WTC11 (cell line): ENCODE data around the gene CHIT1. TPM values are rescaled to one million over a fixed set of nuclear protein-coding genes. Genes with fewer than 3 reads are reported as not detected.

ENCODE experiments used
- ATAC-seq: fragments of 200-7000 bp; cut with Tn5 transposase; 2 replicates; pipeline ENCODE4 v1.10.0; 2021; ENCODE audit warnings: mild to moderate bottlenecking, moderate library complexity
- CTCF ChIA-PET: fragments of 300-600 bp; sonication (Branson Sonifier 250); formaldehyde crosslinking; loops from one replicate; lab custom pipeline; 2021; ENCODE audit warnings: antibody characterized with exemption; lab: Charles Lee
- POLR2A ChIA-PET: fragments of 350-600 bp; sonication (Branson Sonifier 250); formaldehyde crosslinking; loops from one replicate; lab custom pipeline; 2021; ENCODE audit warnings: antibody characterized with exemption; lab: Charles Lee
- DNase-seq: peaks from one replicate; pipeline ENCODE4 v3.0.0; 2021; ENCODE audit warnings: low spot score
- H3K27ac Mint-ChIP-seq: 2 replicates; pipeline ENCODE4 v1.8.0; 2021; ENCODE audit warnings: mixed read lengths
- H3K27me3 Mint-ChIP-seq: 2 replicates; pipeline ENCODE4 v1.8.0; 2021; ENCODE audit warnings: low read depth, mild to moderate bottlenecking, moderate library complexity, mixed read lengths
- H3K36me3 Mint-ChIP-seq: 2 replicates; pipeline ENCODE4 v1.8.0; 2021; ENCODE audit warnings: mixed read lengths
- H3K4me1 Mint-ChIP-seq: 2 replicates; pipeline ENCODE4 v1.8.0; 2022; ENCODE audit warnings: mixed read lengths
- H3K4me3 Mint-ChIP-seq: 2 replicates; pipeline ENCODE4 v1.8.0; 2021; ENCODE audit warnings: mild to moderate bottlenecking, moderate library complexity, mixed read lengths
- H3K9me3 Mint-ChIP-seq: 2 replicates; pipeline ENCODE4 v1.8.0; 2021; ENCODE audit warnings: mixed read lengths
- ATF1 ChIP-seq: sonication (generic); formaldehyde crosslinking; IDR thresholded peaks from 2 replicates; pipeline ENCODE4 v1.8.1; 2023; ENCODE audit warnings: mild to moderate bottlenecking, moderate library complexity, missing genetic modification reagents
- CBFB ChIP-seq: sonication (generic); formaldehyde crosslinking; IDR thresholded peaks from 2 replicates; pipeline ENCODE4 v1.8.1; 2022; ENCODE audit warnings: mild to moderate bottlenecking, low read depth, missing genetic modification reagents
- ESRRA ChIP-seq: sonication (generic); formaldehyde crosslinking; IDR thresholded peaks from 2 replicates; pipeline ENCODE4 v1.8.1; 2022; ENCODE audit warnings: mild to moderate bottlenecking, missing genetic modification reagents, borderline replicate concordance
- ETV6 ChIP-seq: sonication (generic); formaldehyde crosslinking; IDR thresholded peaks from 2 replicates; pipeline ENCODE4 v1.8.1; 2022; ENCODE audit warnings: mild to moderate bottlenecking, missing genetic modification reagents
- FOXJ3 ChIP-seq: sonication (generic); formaldehyde crosslinking; IDR thresholded peaks from 2 replicates; pipeline ENCODE4 v1.9.0; 2021; ENCODE audit warnings: missing genetic modification reagents, mild to moderate bottlenecking, borderline replicate concordance
- NR1H2 ChIP-seq: sonication (generic); formaldehyde crosslinking; IDR thresholded peaks from 2 replicates; pipeline ENCODE4 v1.9.0; 2021; ENCODE audit warnings: mild to moderate bottlenecking, moderate library complexity, missing genetic modification reagents
- OVOL2 ChIP-seq: fragments of 250-450 bp; sonication (Bioruptor Pico); IDR thresholded peaks from 2 replicates; pipeline ENCODE4 v1.9.0; 2021; ENCODE audit warnings: mild to moderate bottlenecking, borderline replicate concordance
- RELA ChIP-seq: sonication (generic); formaldehyde crosslinking; IDR thresholded peaks from 2 replicates; pipeline ENCODE4 v1.8.1; 2022; ENCODE audit warnings: missing genetic modification reagents, mild to moderate bottlenecking, borderline replicate concordance
- RORB ChIP-seq: fragments of 250-450 bp; sonication (Bioruptor Pico); IDR thresholded peaks from 2 replicates; pipeline ENCODE4 v1.9.0; 2021; ENCODE audit warnings: mild to moderate bottlenecking
- SMAD4 ChIP-seq: sonication (generic); formaldehyde crosslinking; IDR thresholded peaks from 2 replicates; pipeline ENCODE4 v1.8.0; 2022; ENCODE audit warnings: mild to moderate bottlenecking, missing genetic modification reagents
- TEAD1 ChIP-seq: sonication (generic); formaldehyde crosslinking; IDR thresholded peaks from 2 replicates; pipeline ENCODE4 v1.8.0; 2022; ENCODE audit warnings: mild to moderate bottlenecking, missing genetic modification reagents
- TEAD4 ChIP-seq: sonication (generic); formaldehyde crosslinking; IDR thresholded peaks from 2 replicates; pipeline ENCODE4 v1.8.0; 2022; ENCODE audit warnings: mild to moderate bottlenecking, missing genetic modification reagents
- ZNF263 ChIP-seq: sonication (generic); formaldehyde crosslinking; IDR thresholded peaks from 2 replicates; pipeline ENCODE4 v1.8.1; 2022; ENCODE audit warnings: low read depth, mild to moderate bottlenecking, moderate library complexity, missing genetic modification reagents
- ZNF671 ChIP-seq: fragments of 250-450 bp; sonication (Bioruptor Pico); IDR thresholded peaks from 2 replicates; pipeline ENCODE4 v1.8.0; 2021; ENCODE audit warnings: mild to moderate bottlenecking
- total RNA-seq: library from RNA; stranded (reverse); gene quantifications from 3 replicates; pipeline ENCODE4 v1.2.3, GENCODE V29; 2021
- TF ChIP-seq, protein P1 (sequence below): fragments of 250-450 bp; sonication (Bioruptor Pico); conservative IDR thresholded peaks from 2 replicates; pipeline ENCODE4 v1.9.0; 2021; ENCODE audit warnings: mild to moderate bottlenecking
- TF ChIP-seq, protein P2 (sequence below): sonication (generic); formaldehyde crosslinking; IDR thresholded peaks from 2 replicates; pipeline ENCODE4 v1.8.1; 2022; ENCODE audit warnings: mild to moderate bottlenecking, missing genetic modification reagents, moderate library complexity, borderline replicate concordance
- TF ChIP-seq, protein P3 (sequence below): fragments of 250-450 bp; sonication (Bioruptor Pico); IDR thresholded peaks from 2 replicates; pipeline ENCODE4 v1.9.0; 2021; ENCODE audit warnings: mild to moderate bottlenecking, borderline replicate concordance
- TF ChIP-seq, protein P4 (sequence below): sonication (generic); formaldehyde crosslinking; IDR thresholded peaks from 2 replicates; pipeline ENCODE4 v1.8.1; 2023; ENCODE audit warnings: mild to moderate bottlenecking, missing genetic modification reagents, moderate library complexity
- TF ChIP-seq, protein P5 (sequence below): sonication (generic); formaldehyde crosslinking; conservative IDR thresholded peaks from 2 replicates; pipeline ENCODE4 v1.8.1; 2022; ENCODE audit warnings: mild to moderate bottlenecking, missing genetic modification reagents
- TF ChIP-seq, protein P6 (sequence below): sonication (generic); formaldehyde crosslinking; IDR thresholded peaks from 2 replicates; pipeline ENCODE4 v1.8.0; 2023; ENCODE audit warnings: mild to moderate bottlenecking, missing genetic modification reagents

CHIT1 gene
- total RNA-seq, 1 experiment from 2014 or later, result 0.15 TPM

DNA sequence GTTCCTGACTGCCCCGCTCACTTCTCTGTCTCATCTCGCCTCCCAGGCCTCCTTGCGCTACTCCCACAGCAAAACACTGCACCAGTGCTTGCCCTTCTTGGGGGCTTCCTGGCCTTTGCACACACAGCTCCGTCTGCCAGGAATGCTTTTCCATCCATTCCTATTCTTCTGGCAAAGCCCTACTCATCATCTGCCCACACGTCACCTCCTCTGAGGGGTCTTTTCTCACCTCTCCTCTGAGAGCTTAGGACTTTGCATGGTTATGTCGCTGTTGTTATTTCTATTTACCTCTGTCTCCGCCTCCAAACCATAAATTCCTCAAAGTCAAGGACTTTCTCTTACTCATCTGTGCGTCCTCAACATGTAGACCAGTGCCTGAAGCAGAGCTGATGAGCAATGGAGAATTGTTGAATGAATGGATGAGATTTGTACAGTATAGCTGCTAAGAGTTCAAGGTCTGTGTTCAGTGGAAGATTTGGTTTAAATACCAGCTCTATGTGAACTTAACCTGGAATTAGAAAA lies 49.5 kb upstream of the CHIT1 start (continued):
- TF ChIP-seq, protein P1, sequence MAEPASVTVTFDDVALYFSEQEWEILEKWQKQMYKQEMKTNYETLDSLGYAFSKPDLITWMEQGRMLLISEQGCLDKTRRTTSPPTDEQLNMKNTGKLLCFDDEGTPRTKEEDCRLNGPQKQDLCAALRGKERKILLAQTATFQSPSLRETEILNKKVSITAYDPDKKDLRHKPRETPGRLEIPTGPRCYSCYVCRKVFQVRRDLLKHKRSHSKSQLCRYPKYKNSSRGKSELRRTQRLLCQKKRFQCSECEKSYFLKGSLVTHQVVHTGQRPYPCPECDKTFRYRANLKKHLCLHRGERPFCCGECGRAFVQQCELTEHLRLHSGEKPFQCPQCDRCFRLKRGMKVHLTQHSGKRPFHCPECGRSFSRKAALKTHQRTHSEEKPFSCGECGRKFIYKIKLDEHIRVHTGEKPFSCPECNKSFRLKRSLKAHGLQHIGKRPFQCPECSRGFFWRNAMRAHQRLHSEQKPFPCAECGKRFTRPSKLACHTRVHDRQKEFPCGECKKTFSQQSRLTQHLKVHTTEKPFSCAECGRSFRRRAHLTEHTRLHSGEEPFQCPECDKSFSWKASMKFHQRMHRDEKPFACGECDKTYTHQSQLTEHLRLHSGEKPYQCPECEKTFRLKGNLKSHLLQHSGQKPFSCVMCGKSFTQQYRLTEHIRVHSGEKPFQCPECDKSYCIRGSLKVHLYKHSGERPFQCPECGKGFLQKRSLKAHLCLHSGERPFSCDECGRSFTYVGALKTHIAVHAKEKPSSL (CRISPR knock-in tag), result no peak
- no peak for TF ChIP-seq ZNF263 (CRISPR knock-in tag)
- TF ChIP-seq RORB (CRISPR knock-in tag), result no peak
- no peak for TF ChIP-seq NR1H2

DNA sequence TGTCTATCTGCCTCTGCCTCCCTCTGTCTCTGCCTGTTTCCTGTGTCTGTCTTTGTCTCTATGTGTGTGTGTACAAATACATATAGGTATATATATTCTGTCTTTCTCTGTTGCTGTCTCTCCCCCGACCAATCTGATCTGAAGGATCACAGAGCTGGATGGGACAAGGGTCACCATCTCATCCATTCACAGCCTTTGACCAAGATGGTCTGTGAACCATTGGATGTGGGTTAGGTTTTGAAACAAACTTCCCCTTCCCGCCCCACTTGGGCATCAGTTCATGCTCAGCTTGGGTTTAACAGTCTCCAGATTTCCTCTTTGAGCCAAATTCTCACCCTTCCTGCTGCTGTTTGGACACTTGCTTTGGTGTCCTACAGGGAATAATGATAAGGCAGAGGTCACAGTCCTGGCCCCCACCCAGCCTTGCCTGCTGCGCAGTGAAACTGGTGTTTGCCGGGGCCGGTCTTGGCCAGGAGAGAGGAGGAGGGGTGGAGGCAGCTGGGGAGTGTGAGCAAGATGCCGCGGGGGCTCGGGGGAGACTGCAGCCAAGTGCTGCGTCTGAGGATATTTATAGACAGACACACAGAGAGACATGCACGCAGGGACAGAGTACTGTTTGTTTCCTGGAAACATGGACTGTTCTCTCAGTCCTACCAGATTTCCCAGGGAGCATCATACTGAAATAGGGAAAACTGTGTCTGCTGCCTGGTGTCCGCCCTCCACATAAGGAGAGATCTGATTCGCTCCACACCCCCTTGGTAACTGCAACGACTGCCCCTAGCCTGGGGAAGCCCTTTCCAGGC lies 48.8 kb upstream of the CHIT1 start:
- H3K4me1 Mint-ChIP-seq, result peaks cover 18% of the 10 kb centered on the region
- no peaks in the 10 kb centered on the region for H3K36me3 Mint-ChIP-seq
- no peaks in the 10 kb centered on the region for H3K9me3 Mint-ChIP-seq
- no peak for TF ChIP-seq ATF1
- no peak for TF ChIP-seq SMAD4 (CRISPR knock-in tag)
- no peak for TF ChIP-seq TEAD4 (CRISPR knock-in tag)
- 0 out of 2 replicates have a peak, but pooled peaks have one; percentile 30 for TF ChIP-seq ETV6
- TF ChIP-seq, protein P2, sequence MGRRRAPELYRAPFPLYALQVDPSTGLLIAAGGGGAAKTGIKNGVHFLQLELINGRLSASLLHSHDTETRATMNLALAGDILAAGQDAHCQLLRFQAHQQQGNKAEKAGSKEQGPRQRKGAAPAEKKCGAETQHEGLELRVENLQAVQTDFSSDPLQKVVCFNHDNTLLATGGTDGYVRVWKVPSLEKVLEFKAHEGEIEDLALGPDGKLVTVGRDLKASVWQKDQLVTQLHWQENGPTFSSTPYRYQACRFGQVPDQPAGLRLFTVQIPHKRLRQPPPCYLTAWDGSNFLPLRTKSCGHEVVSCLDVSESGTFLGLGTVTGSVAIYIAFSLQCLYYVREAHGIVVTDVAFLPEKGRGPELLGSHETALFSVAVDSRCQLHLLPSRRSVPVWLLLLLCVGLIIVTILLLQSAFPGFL (CRISPR knock-in tag), result no peak
- TF ChIP-seq RELA (CRISPR knock-in tag), result no peak
- TF ChIP-seq TEAD1 (CRISPR knock-in tag), result no peak
- no peak for TF ChIP-seq ZNF671 (CRISPR knock-in tag)
- CTCF ChIA-PET, result interaction anchor here (0.8 to 2.8 kb wide), 9 partner anchors 9 to 348 kb away, joined by 3 to 29 read pairs (median 6); no protein-coding TSS in a partner anchor
- no peak overlapping the region for H3K4me3 Mint-ChIP-seq
- no peak for DNase-seq
- no peak overlapping the region for H3K27ac Mint-ChIP-seq
- ATAC-seq, result peak; percentile 75
- H3K27me3 Mint-ChIP-seq, result peaks cover 33% of the 10 kb centered on the region
- POLR2A ChIA-PET, result no interaction called here

DNA sequence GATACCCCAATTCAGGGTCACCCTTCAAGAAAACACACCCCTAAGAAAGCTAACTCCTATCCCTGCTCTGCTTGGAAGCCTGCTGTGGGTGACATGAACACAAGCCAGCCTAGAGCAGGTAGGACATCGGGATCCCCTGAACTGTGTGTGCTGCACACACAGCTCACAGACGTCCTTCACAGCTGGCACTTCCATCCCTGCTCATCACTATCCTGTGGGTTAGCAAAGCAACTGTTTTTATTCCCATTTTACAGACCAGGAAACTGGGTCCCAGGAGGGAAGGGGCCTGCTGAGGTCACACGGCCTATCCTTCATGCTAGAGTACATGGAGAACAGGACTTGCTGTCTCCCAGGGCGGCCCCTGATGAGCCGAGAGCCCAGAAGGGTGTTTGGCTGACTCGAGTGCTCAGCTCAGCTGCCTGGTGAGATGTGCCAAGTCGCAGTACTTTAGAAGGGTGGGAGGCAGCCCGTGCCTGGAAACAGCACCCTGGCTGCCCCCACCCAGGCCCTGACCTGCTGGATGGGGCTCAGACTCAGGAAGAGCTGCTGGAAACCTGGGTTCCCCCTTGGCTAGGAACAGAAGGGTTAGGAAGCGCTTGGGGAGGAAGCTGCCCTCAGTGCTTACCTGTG lies 47.6 kb upstream of the CHIT1 start:
- Mint-ChIP-seq H3K4me3 (no peak overlapping the region), H3K9me3 (no peaks in the 10 kb centered on the region), H3K36me3 (no peaks in the 10 kb centered on the region), H3K27ac (no peak overlapping the region), H3K27me3 (peaks cover 43% of the 10 kb centered on the region), H3K4me1 (peaks cover 18% of the 10 kb centered on the region)
- ChIA-PET CTCF (interaction anchor here (0.9 to 2.8 kb wide), 11 partner anchors 10 to 238 kb away, joined by 3 to 29 read pairs (median 4); partner anchors contain the start of gene BTG2), POLR2A (no interaction called here)
- ATAC-seq (no peak), DNase-seq (no peak)
- TF ChIP-seq ESRRA (CRISPR knock-in tag), result no peak
- TF ChIP-seq FOXJ3 (CRISPR knock-in tag), result no peak
- TF ChIP-seq, protein P3, sequence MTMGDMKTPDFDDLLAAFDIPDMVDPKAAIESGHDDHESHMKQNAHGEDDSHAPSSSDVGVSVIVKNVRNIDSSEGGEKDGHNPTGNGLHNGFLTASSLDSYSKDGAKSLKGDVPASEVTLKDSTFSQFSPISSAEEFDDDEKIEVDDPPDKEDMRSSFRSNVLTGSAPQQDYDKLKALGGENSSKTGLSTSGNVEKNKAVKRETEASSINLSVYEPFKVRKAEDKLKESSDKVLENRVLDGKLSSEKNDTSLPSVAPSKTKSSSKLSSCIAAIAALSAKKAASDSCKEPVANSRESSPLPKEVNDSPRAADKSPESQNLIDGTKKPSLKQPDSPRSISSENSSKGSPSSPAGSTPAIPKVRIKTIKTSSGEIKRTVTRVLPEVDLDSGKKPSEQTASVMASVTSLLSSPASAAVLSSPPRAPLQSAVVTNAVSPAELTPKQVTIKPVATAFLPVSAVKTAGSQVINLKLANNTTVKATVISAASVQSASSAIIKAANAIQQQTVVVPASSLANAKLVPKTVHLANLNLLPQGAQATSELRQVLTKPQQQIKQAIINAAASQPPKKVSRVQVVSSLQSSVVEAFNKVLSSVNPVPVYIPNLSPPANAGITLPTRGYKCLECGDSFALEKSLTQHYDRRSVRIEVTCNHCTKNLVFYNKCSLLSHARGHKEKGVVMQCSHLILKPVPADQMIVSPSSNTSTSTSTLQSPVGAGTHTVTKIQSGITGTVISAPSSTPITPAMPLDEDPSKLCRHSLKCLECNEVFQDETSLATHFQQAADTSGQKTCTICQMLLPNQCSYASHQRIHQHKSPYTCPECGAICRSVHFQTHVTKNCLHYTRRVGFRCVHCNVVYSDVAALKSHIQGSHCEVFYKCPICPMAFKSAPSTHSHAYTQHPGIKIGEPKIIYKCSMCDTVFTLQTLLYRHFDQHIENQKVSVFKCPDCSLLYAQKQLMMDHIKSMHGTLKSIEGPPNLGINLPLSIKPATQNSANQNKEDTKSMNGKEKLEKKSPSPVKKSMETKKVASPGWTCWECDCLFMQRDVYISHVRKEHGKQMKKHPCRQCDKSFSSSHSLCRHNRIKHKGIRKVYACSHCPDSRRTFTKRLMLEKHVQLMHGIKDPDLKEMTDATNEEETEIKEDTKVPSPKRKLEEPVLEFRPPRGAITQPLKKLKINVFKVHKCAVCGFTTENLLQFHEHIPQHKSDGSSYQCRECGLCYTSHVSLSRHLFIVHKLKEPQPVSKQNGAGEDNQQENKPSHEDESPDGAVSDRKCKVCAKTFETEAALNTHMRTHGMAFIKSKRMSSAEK (CRISPR knock-in tag), result no peak
- TF ChIP-seq, protein P4, sequence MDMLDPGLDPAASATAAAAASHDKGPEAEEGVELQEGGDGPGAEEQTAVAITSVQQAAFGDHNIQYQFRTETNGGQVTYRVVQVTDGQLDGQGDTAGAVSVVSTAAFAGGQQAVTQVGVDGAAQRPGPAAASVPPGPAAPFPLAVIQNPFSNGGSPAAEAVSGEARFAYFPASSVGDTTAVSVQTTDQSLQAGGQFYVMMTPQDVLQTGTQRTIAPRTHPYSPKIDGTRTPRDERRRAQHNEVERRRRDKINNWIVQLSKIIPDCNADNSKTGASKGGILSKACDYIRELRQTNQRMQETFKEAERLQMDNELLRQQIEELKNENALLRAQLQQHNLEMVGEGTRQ (CRISPR knock-in tag), result no peak
- TF ChIP-seq, protein P5, sequence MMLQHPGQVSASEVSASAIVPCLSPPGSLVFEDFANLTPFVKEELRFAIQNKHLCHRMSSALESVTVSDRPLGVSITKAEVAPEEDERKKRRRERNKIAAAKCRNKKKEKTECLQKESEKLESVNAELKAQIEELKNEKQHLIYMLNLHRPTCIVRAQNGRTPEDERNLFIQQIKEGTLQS (CRISPR knock-in tag), result no peak
- TF ChIP-seq OVOL2 (CRISPR knock-in tag), result no peak
- no peak for TF ChIP-seq TEAD1 (CRISPR knock-in tag)
- TF ChIP-seq, protein P6, sequence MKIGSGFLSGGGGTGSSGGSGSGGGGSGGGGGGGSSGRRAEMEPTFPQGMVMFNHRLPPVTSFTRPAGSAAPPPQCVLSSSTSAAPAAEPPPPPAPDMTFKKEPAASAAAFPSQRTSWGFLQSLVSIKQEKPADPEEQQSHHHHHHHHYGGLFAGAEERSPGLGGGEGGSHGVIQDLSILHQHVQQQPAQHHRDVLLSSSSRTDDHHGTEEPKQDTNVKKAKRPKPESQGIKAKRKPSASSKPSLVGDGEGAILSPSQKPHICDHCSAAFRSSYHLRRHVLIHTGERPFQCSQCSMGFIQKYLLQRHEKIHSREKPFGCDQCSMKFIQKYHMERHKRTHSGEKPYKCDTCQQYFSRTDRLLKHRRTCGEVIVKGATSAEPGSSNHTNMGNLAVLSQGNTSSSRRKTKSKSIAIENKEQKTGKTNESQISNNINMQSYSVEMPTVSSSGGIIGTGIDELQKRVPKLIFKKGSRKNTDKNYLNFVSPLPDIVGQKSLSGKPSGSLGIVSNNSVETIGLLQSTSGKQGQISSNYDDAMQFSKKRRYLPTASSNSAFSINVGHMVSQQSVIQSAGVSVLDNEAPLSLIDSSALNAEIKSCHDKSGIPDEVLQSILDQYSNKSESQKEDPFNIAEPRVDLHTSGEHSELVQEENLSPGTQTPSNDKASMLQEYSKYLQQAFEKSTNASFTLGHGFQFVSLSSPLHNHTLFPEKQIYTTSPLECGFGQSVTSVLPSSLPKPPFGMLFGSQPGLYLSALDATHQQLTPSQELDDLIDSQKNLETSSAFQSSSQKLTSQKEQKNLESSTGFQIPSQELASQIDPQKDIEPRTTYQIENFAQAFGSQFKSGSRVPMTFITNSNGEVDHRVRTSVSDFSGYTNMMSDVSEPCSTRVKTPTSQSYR (CRISPR knock-in tag), result no peak
- no peak for TF ChIP-seq CBFB (CRISPR knock-in tag)
- no peak for TF ChIP-seq ZNF263 (CRISPR knock-in tag)
